ENCODE measurements around the gene MAN1B1.
A peak's percentile ranks its signal among the peaks of the same experiment; 100 is the strongest.

The MAN1B1 gene

GRCh38 chr9:137069508-137070091 is 17.2 kb upstream of the MAN1B1 start:
- no peak for DNase-seq

- DNase-seq = peak; percentile 90
Measured at GRCh38 chr9:137070201-137070905, 16.4 kb upstream of the MAN1B1 start, which contains the start of gene SAPCD2. TSS of gene SAPCD2 (minus strand) at chr9:137070557. CDS start at chr9:137070460, 97 bp downstream.

GRCh38 chr9:137070906-137071275 is 15.9 kb upstream of the MAN1B1 start:
- DNase-seq = no peak

- no peak for DNase-seq
Measured at GRCh38 chr9:137071282-137071681, 15.5 kb upstream of the MAN1B1 start.

DNA sequence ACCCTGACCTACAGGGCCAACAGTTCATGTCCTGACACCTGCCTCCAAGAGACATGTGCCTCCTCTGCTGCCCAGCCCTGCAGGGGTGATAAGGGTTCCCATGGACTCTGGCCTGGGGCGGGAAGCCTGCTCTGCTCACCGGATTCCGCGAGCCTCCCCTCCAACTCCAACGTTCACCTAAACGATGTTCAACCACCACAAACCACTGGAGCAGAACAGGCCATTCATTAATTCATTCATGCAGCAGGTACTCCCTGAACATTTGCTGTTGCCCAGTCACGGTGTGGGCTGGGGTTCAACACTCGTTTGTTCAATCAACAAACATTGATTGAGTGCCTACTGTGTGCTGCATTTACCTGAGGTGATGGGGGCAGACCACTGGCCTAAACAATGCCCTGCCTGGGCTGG is 12.8 kb upstream of the MAN1B1 start:
- no peak for DNase-seq

DNA sequence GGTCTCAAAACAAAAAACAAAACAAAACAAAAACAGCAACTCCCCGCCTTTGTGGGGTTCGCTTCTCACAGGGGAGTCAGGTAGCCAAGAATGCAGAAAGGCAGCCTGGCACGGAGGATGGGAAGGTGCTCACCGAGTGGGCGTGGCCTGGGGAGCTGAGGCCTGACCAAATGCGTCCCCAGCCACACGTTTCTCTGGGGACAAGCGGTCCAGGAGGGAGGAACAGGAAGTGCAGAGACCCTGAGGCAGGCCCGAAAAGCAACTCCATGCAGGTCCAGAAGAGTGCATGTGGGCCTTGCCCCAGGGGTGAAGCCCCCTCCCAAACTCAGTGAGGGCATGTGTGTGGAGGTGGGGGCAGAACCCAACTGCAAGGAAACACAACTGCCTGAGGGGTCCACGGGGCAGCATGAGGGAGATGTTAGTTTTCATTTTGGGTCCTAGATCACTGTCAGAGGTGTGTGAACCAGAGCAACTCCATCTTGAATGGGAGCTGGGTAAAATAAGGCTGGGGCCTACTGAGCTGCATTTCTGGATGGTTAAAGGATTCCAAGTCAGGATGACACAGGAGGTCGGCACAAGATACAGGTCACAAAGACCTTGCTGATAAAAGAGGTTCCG is 12.0 kb upstream of the MAN1B1 start:
- DNase-seq = no peak

- DNase-seq = no peak
Measured at GRCh38 chr9:137075275-137075775, 11.5 kb upstream of the MAN1B1 start.

- no peak for DNase-seq
Measured at GRCh38 chr9:137076636-137077009, 10.2 kb upstream of the MAN1B1 start.

DNA sequence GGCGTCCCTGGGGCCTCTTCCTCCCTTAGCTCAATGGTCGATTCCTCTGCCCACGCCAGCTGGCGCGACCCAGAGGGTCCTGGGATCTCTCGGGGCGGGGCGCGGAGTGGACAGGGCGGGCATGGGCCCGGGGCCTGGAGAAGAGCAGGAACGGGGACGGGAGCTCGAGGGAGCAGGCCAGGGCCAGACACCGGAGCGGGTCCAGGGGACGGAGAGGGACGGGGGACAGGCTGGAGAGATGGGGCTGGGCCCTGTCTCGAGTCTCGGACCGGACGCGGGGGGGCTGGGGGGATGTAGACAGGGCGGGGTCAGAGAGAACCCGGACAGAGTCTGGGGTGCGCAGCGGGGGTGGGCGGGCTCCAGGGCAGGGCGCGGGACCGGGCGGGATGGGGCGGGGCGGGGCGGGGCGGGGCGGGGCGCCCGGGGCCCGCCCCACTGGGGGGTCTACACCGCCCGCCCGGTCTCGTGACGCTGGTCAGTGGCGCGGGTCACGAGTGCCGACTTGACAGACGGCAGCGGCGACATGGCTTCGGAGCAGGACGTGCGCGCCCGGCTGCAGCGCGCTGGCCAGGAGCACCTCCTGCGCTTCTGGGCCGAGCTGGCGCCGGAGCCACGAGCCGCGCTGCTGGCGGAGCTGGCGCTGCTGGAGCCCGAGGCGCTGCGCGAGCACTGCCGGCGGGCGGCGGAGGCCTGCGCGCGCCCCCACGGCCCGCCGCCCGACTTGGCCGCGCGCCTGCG is 9.6 kb upstream of the MAN1B1 start, which contains the start of gene UAP1L1:
Gene UAP1L1, plus strand, starts transcription at position 508 of the 738 bp plus-strand sequence. Its CDS starts 16 bp downstream, at position 524.
- DNase-seq = peak; percentile 71

DNA sequence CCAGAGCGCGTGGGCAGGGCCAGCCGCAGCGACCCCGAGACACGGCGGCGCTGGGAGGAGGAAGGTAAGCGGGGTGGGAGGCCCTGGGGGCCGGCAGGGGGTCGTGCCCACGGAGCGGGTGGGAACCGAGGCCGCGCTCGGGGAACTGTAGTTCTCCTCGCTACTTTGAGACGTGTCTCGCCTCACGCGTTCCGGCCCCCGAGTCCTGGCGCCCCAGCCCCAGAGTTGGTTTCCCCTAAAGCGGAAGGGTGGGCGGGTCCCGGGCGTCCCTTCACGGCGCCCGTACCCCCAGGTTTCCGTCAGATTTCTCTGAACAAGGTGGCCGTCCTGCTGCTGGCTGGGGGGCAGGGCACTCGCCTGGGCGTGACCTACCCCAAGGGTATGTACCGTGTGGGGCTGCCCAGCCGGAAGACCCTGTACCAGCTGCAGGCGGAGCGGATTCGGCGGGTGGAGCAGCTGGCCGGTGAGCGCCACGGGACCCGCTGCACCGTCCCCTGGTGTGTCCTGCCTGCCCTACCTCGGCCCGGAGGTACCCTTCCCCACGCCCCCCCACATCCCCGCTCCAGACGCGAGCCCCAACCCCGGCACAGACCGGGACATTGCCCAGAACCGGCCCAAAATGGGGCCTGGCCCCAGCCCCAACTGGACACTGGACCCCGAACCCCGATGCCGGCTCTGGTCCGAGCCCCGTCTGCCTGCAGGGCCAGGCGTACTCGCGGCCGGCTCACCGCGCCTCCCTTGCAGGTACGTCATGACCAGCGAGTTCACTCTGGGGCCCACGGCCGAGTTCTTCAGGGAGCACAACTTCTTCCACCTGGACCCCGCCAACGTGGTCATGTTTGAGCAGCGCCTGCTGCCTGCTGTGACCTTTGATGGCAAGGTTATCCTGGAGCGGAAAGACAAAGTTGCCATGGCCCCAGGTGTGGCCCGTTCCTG is 8.8 kb upstream of the MAN1B1 start:
- DNase-seq = no peak

- DNase-seq = no peak
Measured at GRCh38 chr9:137078701-137079400, 7.9 kb upstream of the MAN1B1 start.

- no peak for DNase-seq
Measured at GRCh38 chr9:137079401-137079787, 7.4 kb upstream of the MAN1B1 start.

DNA sequence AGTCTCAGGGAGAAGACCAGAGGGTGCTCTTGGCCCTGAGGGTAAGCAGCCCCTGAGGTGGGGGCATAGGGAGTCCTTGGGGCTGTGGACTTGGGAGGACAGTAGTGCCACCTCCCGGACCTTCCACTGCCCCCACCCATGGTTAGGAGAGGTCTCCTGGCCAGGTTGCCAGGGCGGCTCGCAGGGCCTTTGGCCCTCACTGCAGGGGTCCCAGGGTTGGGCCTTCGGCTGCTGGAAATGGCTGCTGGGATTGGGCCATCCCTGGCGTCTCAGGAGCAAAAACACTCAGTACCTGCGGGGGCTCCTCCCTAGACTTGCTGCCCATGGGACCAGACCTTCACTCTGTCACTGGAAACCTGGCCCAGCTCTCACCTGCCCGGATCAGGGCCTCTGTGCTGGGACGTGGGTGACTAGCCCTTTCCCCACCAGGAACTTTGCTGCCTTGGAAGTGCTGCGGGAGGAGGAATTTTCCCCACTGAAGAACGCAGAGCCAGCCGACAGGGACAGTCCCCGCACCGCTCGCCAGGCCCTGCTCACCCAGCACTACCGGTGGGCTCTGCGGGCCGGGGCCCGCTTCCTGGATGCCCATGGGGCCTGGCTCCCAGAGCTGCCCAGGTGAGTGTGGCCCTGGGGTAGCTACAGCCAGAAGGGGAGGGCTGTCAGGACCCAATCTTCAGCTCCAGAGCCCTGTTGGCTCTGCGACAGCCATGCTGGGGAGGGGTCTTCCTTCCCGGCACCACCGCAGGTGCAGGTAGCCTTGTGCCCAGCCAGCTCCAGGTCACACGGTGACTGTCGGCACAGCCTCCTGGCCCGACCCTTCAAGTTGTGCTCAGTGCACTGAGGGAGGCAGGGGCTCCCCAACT is 6.3 kb upstream of the MAN1B1 start:
- DNase-seq = no peak

- DNase-seq = no peak
Measured at GRCh38 chr9:137082222-137082924, 4.4 kb upstream of the MAN1B1 start.

GRCh38 chr9:137082925-137083290 is 3.9 kb upstream of the MAN1B1 start:
- DNase-seq = no peak

GRCh38 chr9:137083394-137084004 is 3.3 kb upstream of the MAN1B1 start:
- peak; percentile 65 for DNase-seq

DNA sequence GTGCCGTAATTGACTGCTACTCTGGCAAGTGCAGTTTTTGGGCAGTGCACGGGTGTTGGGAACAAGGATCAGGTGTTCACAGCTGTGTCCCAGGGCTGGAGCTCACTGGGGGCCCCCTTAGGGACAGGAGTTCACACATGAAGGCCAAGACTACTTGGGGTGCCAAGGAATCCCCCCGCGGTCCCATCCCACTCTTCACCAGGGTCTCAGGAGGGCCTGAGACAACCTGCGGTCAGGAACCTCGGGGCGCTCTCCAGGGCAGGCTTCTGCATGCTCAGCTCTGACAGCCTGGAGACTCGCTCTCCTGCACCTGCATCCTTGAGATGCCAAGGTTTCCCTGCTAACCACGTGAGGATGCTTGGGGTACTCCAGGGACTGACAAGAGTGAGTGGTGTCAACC is 2.3 kb upstream of the MAN1B1 start:
- DNase-seq = no peak

DNA sequence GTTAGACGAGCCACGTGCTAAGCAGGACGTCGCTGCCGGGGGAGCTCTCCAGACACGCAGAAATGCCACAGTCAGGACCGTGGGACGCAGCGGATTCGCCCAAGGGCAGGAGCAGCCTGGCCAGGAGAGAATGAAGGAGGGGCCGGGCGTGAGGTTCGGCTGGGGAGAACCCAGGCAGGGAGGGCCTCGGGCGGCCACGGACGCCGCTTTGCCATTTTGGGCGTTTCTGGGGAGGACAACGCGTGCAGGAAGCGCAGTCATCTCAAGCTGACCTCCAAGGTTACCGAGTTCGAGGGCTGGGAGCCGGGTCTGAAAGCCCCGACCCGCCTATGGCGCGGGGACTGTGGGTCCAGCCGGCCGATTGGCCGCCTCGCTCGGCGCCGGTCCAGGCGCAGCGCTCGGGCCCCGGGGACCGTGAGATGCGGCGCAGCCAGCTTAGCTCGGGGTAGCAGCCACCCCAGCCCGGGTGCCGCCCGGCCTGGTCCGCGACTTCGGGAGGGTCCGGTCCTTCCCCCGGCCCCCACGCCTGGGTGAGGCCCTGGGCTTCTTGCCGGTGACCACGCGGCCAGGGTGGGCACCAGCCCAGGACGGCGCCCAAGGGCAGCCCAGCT is 760 bp upstream of the MAN1B1 start:
- DNase-seq = peak; percentile 66

DNA sequence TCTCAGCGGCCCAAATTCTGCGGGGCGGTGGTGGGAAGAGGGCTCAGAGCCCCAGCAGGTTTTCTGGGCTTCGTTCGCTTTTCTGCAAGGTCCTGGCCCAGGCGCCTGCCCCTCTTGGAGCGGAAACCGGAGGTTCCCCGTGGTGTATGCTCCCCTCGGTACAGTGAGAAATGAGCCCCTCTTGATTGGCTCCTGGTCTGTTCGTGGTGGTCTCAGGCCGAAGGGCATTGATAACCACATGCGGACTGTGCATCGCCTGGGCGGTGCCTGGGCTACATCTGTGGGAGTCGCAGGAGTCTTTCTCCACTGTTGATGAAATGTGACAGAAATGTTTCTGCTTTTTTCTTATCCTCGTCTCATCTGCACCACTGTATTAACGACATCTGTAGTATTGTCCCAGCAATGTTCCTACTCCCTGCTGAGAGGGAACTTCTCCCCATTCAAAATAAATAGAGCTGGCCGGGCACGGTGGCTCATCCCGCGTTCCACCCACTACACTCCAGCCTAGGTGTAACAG is 682 bp downstream of the MAN1B1 start:
- DNase-seq = no peak

Data from femur (tissue), 1 donor.